GM19193 (cell line): ENCODE results near the gene PRDM16.

Experiments
- POLR2A ChIP-seq: IDR thresholded peaks from 4 replicates; pipeline ENCODE4 v1.6.1; 2011; ENCODE audit not compliant: insufficient read depth, insufficient read length; ENCODE audit errors: extremely low read depth

The PRDM16 gene

DNA sequence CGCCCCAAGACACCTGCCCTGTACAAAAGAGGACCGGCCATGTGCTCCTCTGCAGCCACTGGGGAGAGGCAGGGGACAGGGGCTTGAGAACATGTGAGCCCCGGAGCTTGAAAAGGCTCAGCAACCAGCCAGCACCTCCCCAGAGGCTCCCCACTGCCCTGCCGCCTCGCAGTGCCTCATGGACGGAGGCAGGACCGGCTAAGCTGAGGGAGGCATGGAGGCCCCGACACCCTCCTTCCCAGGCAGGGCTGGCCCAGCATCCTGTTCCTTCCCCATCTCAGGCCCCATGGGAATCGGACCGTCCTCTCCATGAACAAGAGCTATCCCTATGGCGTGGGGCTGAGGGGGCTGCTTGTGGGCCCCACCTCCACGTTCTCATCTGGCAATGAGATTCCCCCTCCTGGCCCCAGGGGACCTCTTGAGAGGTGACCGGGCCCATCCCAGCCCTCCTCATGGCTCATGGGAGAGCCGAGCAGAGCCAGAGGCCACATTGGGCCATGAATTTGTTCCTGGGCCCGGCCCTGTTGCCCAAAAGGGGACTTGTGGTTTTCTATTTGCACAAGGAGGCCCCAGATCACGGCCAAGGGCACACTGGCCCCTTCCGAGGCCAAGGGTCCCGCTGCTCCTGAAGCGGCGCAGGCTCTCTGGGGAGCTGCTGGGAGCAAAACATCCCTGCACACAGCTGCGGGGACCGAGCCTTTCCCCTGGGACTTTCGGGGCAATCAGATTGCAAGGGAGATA, 320.3 kb downstream of the PRDM16 start:
- no peak for TF ChIP-seq POLR2A

DNA sequence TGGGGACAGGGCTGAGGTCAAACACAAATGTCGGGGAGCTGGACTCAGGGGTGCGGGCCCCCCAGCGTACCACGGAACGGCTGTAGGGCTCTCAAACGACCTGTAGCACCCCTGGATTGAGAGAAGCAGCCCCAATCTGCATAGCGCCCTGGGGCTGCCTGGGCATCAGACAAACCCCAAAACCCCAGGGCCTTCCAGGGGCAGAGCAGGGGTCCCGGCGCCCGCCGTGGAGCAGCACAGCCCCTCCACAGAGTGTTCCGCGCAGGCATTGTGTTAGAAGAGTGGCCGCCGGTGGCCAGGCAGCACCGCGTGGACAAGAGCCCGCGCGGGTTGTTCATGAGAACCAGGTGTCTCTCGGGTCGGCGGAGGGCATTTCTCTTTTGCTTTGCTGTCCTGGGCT, 321.3 kb downstream of the PRDM16 start:
- no peak for TF ChIP-seq POLR2A

DNA sequence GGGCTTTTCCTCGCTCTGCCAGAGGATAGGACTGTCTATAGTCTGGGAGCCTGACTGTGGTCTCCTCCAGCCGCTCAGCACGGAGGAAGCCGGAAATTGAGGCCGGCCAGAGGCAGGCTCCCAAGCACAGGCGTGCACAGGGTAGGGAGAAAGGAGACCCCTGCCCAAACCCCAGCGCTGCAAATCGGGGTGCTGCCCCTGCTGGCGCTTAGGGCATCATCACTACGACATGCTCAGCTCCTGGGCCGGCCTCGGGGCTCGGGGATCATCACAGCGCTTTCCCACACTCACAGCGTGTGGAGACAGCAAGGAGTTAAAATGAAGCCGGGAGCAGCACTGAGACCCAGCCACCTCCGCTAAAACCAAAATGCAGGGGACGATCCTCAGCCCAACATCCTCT, 322.7 kb downstream of the PRDM16 start:
- TF ChIP-seq POLR2A, result no peak

DNA sequence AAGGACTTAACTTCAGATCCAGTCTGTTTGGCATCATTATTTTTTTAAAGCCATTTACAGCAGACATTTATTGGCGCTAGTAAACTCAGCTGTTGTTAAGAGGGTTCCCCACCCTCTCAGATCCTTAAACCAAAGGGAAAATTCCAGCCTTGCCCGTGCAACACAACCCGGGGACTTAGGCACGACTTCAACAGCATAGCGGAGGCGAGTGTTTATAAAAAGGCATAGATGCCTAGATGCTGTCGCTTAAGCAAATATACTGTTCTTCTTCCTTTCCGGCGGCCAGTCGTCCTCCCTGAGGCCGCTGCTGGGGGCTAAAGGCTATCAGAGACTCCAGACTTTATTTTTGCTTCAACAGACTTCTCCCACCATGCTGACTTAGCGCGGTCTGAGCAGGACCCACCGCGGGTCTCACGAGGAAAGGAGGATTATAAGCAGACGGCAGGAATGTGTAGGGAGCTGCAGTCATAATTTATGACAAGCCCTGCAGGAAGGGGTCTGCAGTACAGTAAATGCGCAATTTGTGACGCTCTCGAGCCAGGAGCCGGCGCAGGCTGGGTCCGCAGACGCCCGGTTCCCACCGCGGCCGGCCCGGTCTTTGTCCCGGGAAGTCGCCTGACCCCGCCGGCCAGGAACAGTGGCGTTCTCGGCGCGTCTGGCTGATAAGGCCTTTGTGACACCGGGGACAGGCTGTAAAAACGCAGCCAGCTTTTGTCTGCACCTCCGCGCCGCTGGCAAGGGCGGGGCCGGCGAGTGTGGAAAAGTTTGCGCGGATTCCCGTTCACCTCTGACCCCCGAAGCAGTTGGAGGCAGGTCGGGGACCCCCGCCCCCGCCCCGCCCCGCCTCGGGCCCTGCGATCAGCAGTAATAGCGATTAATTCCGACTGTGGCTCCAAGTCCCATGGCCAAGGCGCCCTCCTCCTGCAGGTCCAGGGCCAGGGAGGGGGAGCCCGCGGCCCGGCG, 324.3 kb downstream of the PRDM16 start:
- no peak for TF ChIP-seq POLR2A

DNA sequence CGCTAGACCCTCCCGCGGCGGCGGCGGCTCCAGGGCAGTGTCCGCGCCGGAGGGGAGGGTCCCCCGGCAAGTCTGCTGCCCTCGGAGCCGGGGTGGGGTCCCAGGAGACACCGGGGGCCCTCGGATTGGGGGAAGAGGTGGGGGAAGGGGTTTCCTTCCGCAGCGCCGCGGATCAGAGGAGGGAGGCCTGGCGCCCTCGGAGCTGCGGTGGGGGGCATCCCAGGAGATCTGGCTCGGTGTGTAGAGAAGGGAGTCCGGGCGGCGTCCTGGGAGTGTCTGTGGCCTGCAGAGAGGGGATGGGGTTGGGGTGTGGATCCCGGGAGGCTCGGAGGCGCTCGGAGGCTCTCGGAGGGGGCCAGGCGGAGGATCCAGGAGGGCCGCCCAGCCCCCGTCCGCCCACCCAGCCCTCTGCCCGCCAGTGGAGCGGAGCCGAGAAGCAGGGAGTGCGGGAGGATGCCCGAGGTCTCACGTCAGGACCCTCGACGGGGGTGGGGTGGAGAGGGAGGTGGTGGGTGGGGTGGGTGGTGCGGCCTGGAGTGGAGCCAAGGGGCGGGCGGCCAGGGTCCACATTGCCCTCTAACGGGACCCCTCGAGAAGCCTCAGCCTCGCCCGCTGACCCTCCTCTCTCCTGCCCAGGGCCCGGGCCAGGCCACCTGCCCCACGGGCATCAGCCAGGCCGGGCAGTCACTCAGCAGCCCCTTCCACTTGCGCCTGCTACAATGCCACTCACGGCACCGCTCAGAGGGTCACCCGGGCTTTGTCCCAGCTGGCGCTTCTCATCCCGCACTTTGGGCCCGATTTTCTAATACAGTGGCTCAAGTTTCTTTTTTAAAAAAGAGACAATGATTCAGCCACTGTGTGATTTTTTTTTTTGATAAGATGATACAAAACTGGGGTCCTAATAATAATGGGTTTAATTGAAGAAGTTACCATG, 325.3 kb downstream of the PRDM16 start:
- TF ChIP-seq POLR2A, result no peak

DNA sequence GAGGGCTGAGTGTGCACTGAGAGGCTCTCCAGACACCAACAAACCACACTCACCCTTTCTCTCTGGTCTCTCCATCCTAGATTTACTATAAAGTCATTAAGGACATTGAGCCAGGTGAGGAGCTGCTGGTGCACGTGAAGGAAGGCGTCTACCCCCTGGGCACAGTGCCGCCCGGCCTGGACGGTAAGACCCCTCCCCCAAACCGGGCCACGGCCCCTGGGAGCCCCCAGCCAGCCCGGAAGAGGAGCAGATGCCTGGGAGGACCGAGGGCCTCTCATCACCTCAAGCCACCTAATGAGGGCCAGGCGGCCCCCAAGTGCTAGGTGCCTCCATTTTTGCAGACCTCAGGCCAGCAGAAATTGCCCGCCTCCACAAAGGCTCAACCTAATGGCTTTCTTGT, 327.4 kb downstream of the PRDM16 start:
- no peak for TF ChIP-seq POLR2A

DNA sequence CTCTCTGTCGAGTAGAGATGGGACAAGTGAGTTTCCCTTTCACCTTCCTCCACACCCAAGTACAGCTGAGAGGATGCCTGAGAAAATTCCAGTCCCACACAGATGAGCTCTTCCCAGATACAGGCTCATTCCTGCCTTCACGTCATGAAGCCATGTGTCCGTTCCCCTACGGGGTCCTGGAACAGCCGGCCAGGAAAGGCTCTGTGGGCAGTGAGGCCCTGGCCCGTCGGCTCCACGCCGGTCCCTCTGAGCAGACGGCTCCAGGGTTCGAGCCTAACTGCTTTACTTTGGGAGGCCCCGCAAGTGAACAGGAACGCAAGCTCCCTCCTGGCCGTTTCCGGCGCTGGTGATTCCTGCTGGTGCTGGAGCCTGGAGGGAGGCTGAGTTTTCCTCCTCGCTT, 328.3 kb downstream of the PRDM16 start:
- TF ChIP-seq POLR2A, result no peak

DNA sequence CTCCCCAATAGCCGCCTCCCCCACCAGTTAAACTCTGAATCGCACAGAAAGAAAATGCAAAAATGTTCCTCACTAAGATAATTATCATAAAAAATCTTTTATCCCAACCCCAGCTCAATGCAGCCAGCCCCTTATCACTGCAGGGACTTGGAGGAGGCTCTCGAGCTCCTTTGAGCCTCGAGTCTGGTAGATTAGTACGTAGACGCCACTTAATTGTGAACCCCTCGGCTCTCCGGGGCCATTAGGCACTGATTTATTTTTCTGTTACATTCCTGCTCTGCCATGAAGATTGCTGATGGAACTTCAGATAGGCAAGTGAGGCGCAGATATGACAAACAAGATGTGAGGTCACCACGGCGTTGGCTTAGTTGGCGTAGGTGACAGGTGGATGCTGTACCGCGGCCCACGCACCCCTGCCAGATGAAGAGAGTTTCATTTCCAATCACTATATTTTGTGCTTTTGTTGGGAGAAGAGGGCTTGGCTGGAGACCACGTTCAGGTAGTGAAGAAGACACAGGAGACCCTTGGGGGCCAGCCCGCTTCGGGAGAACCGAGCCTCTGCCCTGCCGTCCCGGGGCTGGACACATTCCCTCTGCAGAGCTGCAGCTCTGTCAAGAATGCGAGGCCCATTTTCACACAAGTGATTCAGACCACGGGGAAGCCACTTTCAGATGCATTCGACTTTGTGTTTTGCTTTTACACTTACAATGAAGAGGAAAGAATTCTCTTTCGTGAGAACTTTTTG, 329.6 kb downstream of the PRDM16 start:
- no peak for TF ChIP-seq POLR2A

DNA sequence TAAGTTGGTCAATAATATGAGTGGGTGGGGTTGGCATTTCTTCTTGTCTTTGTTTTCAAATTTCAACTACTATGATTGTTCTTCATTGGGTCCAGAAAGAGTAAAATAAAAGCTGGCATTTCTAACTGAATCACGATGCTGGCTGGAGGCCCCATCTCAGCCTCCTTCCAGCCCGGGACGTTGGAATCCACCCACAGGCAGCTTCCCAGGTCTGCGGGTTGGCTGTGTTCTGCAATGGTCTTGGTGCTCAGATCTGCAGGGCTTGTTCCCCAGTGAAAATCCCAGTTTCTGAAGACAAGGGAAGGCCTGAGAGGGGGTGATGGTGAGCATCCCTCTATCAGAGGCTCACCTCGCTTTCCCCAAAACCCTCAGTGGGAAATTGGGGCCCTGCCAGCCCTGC, 330.7 kb downstream of the PRDM16 start:
- TF ChIP-seq POLR2A, result no peak

DNA sequence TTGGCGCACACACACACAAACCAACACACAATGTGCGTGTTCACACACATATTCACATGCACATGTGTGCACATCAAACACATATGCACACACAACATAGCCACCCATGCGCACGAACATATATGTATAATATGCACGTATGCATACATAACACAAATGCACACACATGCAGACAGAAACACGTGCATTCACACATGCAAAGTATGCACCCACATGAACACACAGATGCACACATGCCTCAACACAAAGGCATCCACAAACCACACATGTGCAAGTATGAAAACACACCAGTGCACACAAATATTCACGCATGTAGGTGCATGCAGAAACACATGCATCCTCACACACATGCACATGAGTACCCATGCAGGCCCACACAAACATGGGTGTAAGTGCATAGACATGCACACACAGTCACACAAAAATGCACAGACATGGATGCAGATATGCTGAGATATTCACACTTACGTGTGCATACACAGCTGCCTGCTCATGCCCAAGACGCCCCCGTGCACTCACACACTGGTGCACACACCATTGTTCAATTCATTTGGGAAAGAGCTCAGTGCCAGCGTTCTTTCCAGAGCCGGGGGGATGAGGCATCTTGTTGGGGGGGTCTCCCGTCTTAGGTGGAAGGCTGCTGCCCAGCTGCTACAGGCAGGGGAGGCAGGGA, 332.7 kb downstream of the PRDM16 start:
- TF ChIP-seq POLR2A, result no peak

DNA sequence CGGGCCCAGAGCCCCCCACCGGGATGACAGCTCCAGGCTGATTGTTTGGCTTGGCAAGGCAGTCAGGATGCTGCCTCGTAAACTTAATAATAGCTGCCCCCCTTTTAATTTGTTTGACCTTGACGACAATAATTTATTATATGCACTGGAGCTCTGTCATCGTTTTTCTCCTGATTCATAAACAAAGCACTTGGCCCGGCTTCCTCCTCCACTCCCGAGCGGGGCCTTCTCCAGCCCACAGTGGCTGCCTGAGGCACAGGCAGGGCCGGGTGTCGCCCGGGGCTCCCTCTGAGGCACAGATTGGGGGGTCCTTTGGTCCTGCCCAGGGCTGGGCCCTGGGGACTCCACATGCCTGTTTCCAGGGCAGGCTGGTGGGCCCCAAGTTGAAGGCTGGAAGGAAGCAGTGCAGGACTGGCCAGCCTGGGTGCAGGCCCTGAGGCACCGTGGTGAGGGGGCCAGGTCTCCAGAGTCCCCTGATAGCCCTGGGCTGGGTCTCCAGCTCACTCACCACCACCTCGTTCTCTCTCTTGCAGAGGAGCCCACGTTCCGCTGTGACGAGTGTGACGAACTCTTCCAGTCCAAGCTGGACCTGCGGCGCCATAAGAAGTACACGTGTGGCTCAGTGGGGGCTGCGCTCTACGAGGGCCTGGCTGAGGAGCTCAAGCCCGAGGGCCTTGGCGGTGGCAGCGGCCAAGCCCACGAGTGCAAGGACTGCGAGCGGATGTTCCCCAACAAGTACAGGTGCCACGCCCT, 333.4 kb downstream of the PRDM16 start:
- no peak for TF ChIP-seq POLR2A

DNA sequence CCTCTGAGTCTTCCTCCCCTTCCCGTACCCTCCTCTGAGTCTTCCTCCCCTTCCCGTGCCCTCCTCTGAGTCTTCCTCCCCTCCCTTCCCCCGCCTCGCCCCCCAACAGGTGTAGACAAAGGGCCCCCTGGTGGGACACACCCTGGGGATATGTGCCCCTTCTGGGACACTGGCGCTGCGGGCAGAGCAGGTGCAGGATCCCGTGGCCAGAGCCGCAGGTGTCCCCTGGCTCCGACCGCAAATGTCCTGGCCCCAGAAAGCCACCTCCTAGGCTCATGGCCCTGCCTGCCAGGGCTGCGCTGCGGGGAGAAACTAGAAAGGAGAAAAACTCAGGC, 334.0 kb downstream of the PRDM16 start:
- no peak for TF ChIP-seq POLR2A

DNA sequence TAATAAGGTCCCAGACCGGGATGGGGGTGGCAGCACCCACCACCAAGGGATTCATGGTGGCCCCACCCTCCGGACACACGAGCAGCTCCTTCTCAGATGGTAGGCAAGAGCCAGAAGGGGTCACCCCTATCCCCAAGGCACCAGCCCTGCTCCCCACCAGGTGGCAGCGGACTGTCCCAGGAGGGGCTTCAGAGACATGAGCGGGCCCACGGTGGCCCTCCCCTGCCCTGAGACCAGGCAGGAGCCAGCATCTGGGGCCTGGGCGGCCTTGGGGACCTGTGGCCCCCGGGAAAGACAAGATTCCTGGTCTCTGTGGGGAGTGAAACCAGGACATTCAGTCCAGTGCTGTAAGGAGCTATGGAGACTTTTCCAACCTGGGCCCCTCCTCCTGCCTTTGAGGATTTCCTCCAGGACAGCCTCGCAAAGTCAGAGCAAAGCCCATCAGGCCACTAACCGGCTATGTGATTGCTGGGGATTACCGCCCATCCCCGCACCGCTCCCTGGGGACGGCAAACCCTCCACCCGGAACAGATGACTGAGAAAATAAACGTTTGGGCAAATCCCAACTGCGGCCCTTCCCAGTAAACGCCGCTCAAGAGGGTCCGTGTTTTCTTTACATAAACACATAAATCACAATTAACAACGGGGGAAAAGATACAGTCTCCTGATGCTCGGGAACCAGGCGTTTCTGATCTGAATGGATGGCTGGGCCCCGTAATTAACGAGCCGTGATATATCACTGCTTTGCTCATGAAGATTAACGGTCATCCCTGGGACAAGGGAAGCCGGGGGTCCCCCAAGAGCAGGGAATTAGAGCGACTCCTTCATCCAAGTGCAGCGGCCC, 334.6 kb downstream of the PRDM16 start:
- no peak for TF ChIP-seq POLR2A

DNA sequence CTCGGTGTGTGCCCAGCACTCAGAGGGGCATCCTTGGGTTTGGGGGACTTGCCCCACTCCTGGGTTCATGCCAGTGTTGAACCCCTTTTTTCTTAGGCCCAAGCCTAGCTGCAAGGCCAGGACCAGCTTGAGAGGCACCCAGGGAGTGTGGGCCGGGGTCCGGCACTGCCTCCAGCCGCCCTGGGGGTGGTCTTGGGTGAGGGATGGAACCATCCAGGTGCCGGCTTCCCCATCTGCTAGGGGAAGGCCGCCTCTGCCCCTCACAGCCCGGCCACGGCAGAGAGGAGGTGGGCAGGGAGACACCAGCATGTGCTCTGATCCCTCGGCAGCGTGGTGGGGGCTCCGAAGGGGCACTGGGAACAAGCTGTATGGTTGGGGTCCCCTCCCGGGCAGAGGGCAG, 335.3 kb downstream of the PRDM16 start:
- TF ChIP-seq POLR2A, result no peak
